SK-N-SH (cell line): ENCODE data around the gene ATF3.

ENCODE experiments used
- CHD2 ChIP-seq: fragments of 150-350 bp; IDR thresholded peaks from 2 replicates; pipeline ENCODE4 v1.6.1; 2018; ENCODE audit warnings: low read length; ENCODE audit not compliant: partially characterized antibody
- MAX ChIP-seq: IDR thresholded peaks from 2 replicates; pipeline ENCODE4 v1.4.0; 2012; ENCODE audit warnings: low read depth
- RFX5 ChIP-seq: IDR thresholded peaks from 2 replicates; pipeline ENCODE4 v1.6.1; 2012; ENCODE audit warnings: mild to moderate bottlenecking, improper control_type of control experiment, low read length
- TF ChIP-seq, protein P1 (sequence below): IDR thresholded peaks from 2 replicates; pipeline ENCODE4 v1.6.1; 2012; ENCODE audit warnings: mild to moderate bottlenecking, low read depth, low read length, moderate library complexity

GRCh38 chr1:212584092-212584886, 24.3 kb upstream of the ATF3 start:
- TF ChIP-seq RFX5 = no peak
- no peak for TF ChIP-seq CHD2
- TF ChIP-seq MAX = no peak
- TF ChIP-seq, protein P1, sequence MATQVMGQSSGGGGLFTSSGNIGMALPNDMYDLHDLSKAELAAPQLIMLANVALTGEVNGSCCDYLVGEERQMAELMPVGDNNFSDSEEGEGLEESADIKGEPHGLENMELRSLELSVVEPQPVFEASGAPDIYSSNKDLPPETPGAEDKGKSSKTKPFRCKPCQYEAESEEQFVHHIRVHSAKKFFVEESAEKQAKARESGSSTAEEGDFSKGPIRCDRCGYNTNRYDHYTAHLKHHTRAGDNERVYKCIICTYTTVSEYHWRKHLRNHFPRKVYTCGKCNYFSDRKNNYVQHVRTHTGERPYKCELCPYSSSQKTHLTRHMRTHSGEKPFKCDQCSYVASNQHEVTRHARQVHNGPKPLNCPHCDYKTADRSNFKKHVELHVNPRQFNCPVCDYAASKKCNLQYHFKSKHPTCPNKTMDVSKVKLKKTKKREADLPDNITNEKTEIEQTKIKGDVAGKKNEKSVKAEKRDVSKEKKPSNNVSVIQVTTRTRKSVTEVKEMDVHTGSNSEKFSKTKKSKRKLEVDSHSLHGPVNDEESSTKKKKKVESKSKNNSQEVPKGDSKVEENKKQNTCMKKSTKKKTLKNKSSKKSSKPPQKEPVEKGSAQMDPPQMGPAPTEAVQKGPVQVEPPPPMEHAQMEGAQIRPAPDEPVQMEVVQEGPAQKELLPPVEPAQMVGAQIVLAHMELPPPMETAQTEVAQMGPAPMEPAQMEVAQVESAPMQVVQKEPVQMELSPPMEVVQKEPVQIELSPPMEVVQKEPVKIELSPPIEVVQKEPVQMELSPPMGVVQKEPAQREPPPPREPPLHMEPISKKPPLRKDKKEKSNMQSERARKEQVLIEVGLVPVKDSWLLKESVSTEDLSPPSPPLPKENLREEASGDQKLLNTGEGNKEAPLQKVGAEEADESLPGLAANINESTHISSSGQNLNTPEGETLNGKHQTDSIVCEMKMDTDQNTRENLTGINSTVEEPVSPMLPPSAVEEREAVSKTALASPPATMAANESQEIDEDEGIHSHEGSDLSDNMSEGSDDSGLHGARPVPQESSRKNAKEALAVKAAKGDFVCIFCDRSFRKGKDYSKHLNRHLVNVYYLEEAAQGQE = no peak
